MCF 10A (cell line): ENCODE measurements around the gene TMBIM6. TPM values are rescaled to one million over a fixed set of nuclear protein-coding genes. Genes with fewer than 3 reads are reported as not detected.
"Not testable (repeated sequence)": the region's sequence is repeated elsewhere in the genome, so short reads cannot be mapped to it uniquely, and the experiment has no call there.

Experiments used
- BruUV-seq: library from RNA; stranded (reverse); fragments of 400-500 nt; replicated peaks from 2 replicates; lab custom pipeline; 2021; lab: Mats Ljungman, UMichigan
- CTCF ChIA-PET: fragments of 300-600 bp; sonication (Branson Sonifier 250); formaldehyde crosslinking; extraction: SDS; loops from one replicate; lab custom pipeline; 2021; ENCODE audit warnings: antibody characterized with exemption, inconsistent platforms; lab: Yijun Ruan, JAX
- POLR2A ChIA-PET: fragments of 300-600, 350-650 bp; sonication (Branson Sonifier 250); formaldehyde crosslinking; extraction: SDS; loops from one replicate; lab custom pipeline; 2020; ENCODE audit warnings: antibody characterized with exemption, inconsistent platforms; lab: Yijun Ruan, JAX
- DNase-seq: peaks from one replicate; pipeline ENCODE4 v3.0.0-alpha.2; 2018; ENCODE audit not compliant: unreplicated experiment
- H3K27ac Mint-ChIP-seq: one replicate; pipeline ENCODE4 v1.8.0; 2022; ENCODE audit warnings: mild to moderate bottlenecking, low read depth, mixed read lengths; ENCODE audit not compliant: unreplicated experiment
- H3K27me3 Mint-ChIP-seq: one replicate; pipeline ENCODE4 v1.8.0; 2022; ENCODE audit warnings: mixed read lengths; ENCODE audit not compliant: insufficient read depth, unreplicated experiment
- H3K36me3 Mint-ChIP-seq: one replicate; pipeline ENCODE4 v1.8.0; 2022; ENCODE audit warnings: mild to moderate bottlenecking, moderate library complexity, mixed read lengths; ENCODE audit not compliant: insufficient read depth, unreplicated experiment
- H3K4me1 Mint-ChIP-seq: one replicate; pipeline ENCODE4 v1.8.0; 2022; ENCODE audit warnings: mixed read lengths; ENCODE audit not compliant: insufficient read depth, unreplicated experiment
- H3K4me3 Mint-ChIP-seq: one replicate; pipeline ENCODE4 v1.8.0; 2022; ENCODE audit warnings: mild to moderate bottlenecking, moderate library complexity, mixed read lengths; ENCODE audit not compliant: unreplicated experiment
- H3K9me3 Mint-ChIP-seq: one replicate; pipeline ENCODE4 v1.8.0; 2022; ENCODE audit warnings: mixed read lengths; ENCODE audit not compliant: unreplicated experiment
- intact Hi-C: fragments of 100-400 bp; cut with micrococcal nuclease; formaldehyde crosslinking; loops from 2 replicates; pipeline ENCODE4 v1.14.1; 2022
- total RNA-seq: library from RNA; stranded (reverse); gene quantifications from 2 replicates; pipeline ENCODE4 v1.2.3, GENCODE V29; 2022
- TF ChIP-seq, protein P1 (sequence below): fragments of 200-600 bp; IDR thresholded peaks from one replicate; pipeline ENCODE4 v1.8.0; 2022; ENCODE audit warnings: antibody characterized with exemption, mild to moderate bottlenecking; ENCODE audit not compliant: unreplicated experiment

TMBIM6 gene
- total RNA-seq, 1 experiment from 2014 or later: 517 TPM

GRCh38 chr12:49708851-49709250 lies 32.5 kb upstream of the TMBIM6 start:
- Mint-ChIP-seq H3K4me1 (peaks cover 5% of the 10 kb centered on the region), H3K27me3 (peaks cover 77% of the 10 kb centered on the region), H3K27ac (no peak overlapping the region), H3K4me3 (no peak overlapping the region), H3K9me3 (no peaks in the 10 kb centered on the region), H3K36me3 (no peaks in the 10 kb centered on the region)
- TF ChIP-seq, protein P1, sequence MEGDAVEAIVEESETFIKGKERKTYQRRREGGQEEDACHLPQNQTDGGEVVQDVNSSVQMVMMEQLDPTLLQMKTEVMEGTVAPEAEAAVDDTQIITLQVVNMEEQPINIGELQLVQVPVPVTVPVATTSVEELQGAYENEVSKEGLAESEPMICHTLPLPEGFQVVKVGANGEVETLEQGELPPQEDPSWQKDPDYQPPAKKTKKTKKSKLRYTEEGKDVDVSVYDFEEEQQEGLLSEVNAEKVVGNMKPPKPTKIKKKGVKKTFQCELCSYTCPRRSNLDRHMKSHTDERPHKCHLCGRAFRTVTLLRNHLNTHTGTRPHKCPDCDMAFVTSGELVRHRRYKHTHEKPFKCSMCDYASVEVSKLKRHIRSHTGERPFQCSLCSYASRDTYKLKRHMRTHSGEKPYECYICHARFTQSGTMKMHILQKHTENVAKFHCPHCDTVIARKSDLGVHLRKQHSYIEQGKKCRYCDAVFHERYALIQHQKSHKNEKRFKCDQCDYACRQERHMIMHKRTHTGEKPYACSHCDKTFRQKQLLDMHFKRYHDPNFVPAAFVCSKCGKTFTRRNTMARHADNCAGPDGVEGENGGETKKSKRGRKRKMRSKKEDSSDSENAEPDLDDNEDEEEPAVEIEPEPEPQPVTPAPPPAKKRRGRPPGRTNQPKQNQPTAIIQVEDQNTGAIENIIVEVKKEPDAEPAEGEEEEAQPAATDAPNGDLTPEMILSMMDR: no peak
- CTCF ChIA-PET: interaction anchor here (0.6 to 1.8 kb wide), 7 partner anchors 14 to 257 kb away, joined by 3 to 7 read pairs (median 6); no protein-coding TSS in a partner anchor
- no peak for DNase-seq
- intact Hi-C loops: no loop called here
- POLR2A ChIA-PET: interaction anchor here (0.9 to 1.3 kb wide), 2 partner anchors 33 to 86 kb away, joined by 4 to 7 read pairs; partner anchors contain the start of gene TMBIM6
- BruUV-seq: no TSS peak

DNA sequence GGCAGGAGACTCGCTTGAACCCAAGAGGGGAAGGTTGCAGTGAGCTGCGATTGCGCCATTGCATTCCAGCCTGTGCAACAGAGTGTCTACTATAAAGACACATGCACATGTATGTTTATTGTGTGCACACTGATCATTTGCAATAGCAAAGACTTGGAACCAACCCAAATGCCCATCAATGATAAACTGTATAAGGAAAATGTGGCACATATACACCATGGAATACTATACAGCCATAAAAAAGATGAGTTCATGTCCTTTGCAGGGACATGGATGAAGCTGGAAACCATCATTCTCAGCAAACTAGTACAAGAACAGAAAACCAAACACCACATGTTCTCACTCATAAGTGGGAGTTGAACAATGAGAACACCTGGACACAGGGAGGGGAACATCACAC lies 27.4 kb upstream of the TMBIM6 start:
- peaks cover 80% of the 10 kb centered on the region for H3K27me3 Mint-ChIP-seq
- ChIA-PET POLR2A (interaction anchor here (0.7 kb wide), 1 partner anchor 285 kb away, joined by 3 read pairs; no protein-coding TSS in a partner anchor), CTCF (interaction anchor here (0.6 to 1.1 kb wide), 2 partner anchors 64 to 160 kb away, joined by 3 read pairs; no protein-coding TSS in a partner anchor)
- H3K9me3 Mint-ChIP-seq, H3K4me1 Mint-ChIP-seq, DNase-seq, H3K27ac Mint-ChIP-seq, intact Hi-C loops, BruUV-seq, H3K36me3 Mint-ChIP-seq, H3K4me3 Mint-ChIP-seq: not testable (repeated sequence)

GRCh38 chr12:49716553-49716952 lies 24.8 kb upstream of the TMBIM6 start:
- intact Hi-C loops: no loop called here
- DNase-seq: no peak
- H3K27ac Mint-ChIP-seq: no peak overlapping the region
- no peaks in the 10 kb centered on the region for H3K9me3 Mint-ChIP-seq
- no peak overlapping the region for H3K4me3 Mint-ChIP-seq
- no peaks in the 10 kb centered on the region for H3K36me3 Mint-ChIP-seq
- ChIA-PET CTCF (interaction anchor here (0.6 to 3.2 kb wide), 3 partner anchors 13 to 164 kb away, joined by 3 to 13 read pairs (median 3); partner anchors contain the start of gene TMBIM6), POLR2A (no interaction called here)
- H3K27me3 Mint-ChIP-seq: peaks cover 81% of the 10 kb centered on the region
- TF ChIP-seq, protein P1: no peak
- no TSS peak for BruUV-seq
- H3K4me1 Mint-ChIP-seq: peaks cover 5% of the 10 kb centered on the region

DNA sequence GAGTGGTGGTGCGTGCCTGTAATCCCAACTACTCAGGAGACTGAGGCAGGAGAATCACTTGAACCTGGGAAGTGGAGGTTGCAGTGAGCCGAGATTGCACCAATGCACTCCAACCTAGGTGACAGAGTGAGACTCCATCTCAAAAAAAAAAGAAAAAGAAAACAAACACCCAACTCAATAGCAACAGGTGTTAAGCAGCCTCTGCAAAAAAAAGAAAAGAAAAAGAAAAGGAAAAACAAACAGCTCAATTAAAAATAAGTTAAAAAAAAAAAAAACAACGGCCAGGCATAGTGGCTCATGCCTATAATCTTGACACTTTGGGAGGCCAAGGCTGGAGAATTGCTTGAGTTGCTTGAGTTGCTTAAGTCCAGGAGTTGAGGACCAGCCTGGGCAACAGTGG lies 23.6 kb upstream of the TMBIM6 start:
- H3K9me3 Mint-ChIP-seq, H3K36me3 Mint-ChIP-seq, H3K27ac Mint-ChIP-seq, H3K4me3 Mint-ChIP-seq, DNase-seq, H3K4me1 Mint-ChIP-seq, intact Hi-C loops, BruUV-seq: not testable (repeated sequence)
- POLR2A ChIA-PET: interaction anchor here (0.8 kb wide), 1 partner anchor 92 kb away, joined by 3 read pairs; no protein-coding TSS in a partner anchor
- CTCF ChIA-PET: interaction anchor here (0.6 to 3.2 kb wide), 4 partner anchors 13 to 122 kb away, joined by 3 to 13 read pairs (median 4); partner anchors contain the start of gene TMBIM6
- H3K27me3 Mint-ChIP-seq: peaks cover 73% of the 10 kb centered on the region

DNA sequence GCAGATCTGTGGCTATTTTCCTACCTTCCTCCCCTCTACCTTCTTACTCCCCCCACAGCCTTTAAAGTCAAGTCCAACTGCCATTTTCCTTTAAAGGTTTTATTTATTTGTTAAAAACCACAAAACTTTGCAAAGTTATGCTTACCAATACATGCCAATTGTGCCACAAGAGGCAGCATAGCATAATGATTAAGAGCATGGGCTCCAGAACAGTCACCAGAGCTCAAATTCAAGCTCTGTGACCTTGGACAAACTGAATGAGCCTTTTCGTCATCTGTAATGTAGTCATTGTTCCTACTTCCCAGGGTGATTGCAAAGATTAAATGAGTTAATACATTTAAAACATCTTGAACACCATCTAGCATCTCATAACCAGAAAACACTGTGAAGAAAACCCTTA lies 21.1 kb upstream of the TMBIM6 start:
- no peak overlapping the region for H3K4me3 Mint-ChIP-seq
- peaks cover 5% of the 10 kb centered on the region for H3K4me1 Mint-ChIP-seq
- H3K9me3 Mint-ChIP-seq: no peaks in the 10 kb centered on the region
- peaks cover 68% of the 10 kb centered on the region for H3K27me3 Mint-ChIP-seq
- no TSS peak for BruUV-seq
- intact Hi-C loops: no loop called here
- no peaks in the 10 kb centered on the region for H3K36me3 Mint-ChIP-seq
- no peak for DNase-seq
- CTCF ChIA-PET: interaction anchor here (0.6 to 0.7 kb wide), 2 partner anchors 14 to 353 kb away, joined by 3 to 4 read pairs; partner anchors contain the start of gene SPATS2
- TF ChIP-seq, protein P1: no peak
- POLR2A ChIA-PET: interaction anchor here (1.1 kb wide), 1 partner anchor 10 kb away, joined by 3 read pairs; no protein-coding TSS in a partner anchor
- H3K27ac Mint-ChIP-seq: no peak overlapping the region

- H3K4me1 Mint-ChIP-seq, H3K27ac Mint-ChIP-seq, H3K4me3 Mint-ChIP-seq, CTCF ChIA-PET, DNase-seq, H3K36me3 Mint-ChIP-seq, BruUV-seq, intact Hi-C loops, H3K9me3 Mint-ChIP-seq: not testable (repeated sequence)
- POLR2A ChIA-PET: interaction anchor here (1.1 kb wide), 1 partner anchor 11 kb away, joined by 3 read pairs; no protein-coding TSS in a partner anchor
- H3K27me3 Mint-ChIP-seq: peaks cover 69% of the 10 kb centered on the region
These were observed 20.0 kb upstream of the TMBIM6 start for GRCh38 chr12:49721355-49721754.
